Astrocyte of the cerebellum (primary cell): Measurements from ENCODE around the gene SRCAP.

Experiments used
- DNase-seq: peaks from one replicate; pipeline ENCODE4 v3.0.0-alpha.2; 2011; ENCODE audit warnings: low read depth
- H3K4me3 ChIP-seq: 2 replicates; pipeline ENCODE4 v1.5.1; 2011; ENCODE audit warnings: mild to moderate bottlenecking, low read depth, low read length, moderate library complexity
- in situ Hi-C: cut with HindIII; loops from 2 replicates; pipeline ENCODE4 v1.10.0; 2017; ENCODE audit warnings: low sequenced_read_pairs
- TF ChIP-seq, protein P1 (sequence below): IDR thresholded peaks from 2 replicates; pipeline ENCODE4 v1.5.1; 2012; ENCODE audit warnings: low read length, low read depth, moderate library complexity, mild to moderate bottlenecking; ENCODE audit errors: missing control alignments

SRCAP gene

DNA sequence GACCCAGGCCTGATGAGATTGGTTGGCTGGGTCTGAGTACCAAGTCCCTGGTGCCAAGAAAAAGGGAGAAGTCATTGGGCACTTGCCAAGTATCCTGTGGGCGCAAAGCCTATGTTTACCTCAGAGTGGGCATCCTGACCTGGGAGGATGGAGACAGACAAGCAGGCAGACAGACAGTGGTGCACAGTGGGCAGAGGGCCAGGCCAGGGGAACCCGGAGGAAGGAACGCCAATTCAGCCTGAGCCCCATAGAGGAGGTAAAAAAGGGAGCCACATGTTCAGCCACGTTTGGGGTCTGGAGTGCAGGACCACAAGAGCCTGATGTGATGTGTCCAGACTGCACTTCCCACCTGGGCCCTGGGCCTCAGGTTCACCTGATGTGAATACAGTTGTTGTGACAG lies 54.6 kb downstream of the SRCAP start:
- TF ChIP-seq, protein P1, sequence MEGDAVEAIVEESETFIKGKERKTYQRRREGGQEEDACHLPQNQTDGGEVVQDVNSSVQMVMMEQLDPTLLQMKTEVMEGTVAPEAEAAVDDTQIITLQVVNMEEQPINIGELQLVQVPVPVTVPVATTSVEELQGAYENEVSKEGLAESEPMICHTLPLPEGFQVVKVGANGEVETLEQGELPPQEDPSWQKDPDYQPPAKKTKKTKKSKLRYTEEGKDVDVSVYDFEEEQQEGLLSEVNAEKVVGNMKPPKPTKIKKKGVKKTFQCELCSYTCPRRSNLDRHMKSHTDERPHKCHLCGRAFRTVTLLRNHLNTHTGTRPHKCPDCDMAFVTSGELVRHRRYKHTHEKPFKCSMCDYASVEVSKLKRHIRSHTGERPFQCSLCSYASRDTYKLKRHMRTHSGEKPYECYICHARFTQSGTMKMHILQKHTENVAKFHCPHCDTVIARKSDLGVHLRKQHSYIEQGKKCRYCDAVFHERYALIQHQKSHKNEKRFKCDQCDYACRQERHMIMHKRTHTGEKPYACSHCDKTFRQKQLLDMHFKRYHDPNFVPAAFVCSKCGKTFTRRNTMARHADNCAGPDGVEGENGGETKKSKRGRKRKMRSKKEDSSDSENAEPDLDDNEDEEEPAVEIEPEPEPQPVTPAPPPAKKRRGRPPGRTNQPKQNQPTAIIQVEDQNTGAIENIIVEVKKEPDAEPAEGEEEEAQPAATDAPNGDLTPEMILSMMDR = no peak
- in situ Hi-C loops = loop anchor here (5.0 kb wide), 1 partner anchor 61 kb away; no protein-coding TSS in a partner anchor
- DNase-seq = no peak
- no peak overlapping the region for H3K4me3 ChIP-seq

DNA sequence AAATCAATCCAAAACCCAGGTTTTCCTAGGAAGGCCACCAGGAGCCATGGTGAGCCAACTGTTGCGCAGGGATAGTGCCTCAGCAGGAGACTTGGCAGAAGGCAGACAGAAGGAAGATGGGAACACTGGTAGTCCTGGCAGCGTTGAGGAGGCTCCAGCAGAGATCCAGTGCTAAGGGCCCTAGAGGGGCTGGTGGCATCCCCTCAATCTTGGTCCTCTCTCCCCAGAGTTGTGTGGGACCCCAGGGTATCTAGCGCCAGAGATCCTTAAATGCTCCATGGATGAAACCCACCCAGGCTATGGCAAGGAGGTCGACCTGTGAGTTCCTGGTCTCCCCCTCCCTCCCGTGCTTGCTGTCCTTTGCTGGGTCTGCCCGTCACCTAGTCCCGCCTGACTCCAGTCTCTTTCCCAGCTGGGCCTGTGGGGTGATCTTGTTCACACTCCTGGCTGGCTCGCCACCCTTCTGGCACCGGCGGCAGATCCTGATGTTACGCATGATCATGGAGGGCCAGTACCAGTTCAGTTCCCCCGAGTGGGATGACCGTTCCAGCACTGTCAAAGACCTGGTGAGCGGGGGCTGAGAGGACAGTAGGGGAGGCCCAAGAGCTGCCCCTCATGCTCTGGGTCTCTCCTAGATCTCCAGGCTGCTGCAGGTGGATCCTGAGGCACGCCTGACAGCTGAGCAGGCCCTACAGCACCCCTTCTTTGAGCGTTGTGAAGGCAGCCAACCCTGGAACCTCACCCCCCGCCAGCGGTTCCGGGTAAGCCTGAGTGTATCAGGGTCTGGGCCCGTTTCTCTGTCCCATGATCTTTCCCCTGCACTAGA lies 57.2 kb downstream of the SRCAP start:
- TF ChIP-seq, protein P1 = no peak
- in situ Hi-C loops = no loop called here
- H3K4me3 ChIP-seq = no peak overlapping the region
- DNase-seq = no peak

DNA sequence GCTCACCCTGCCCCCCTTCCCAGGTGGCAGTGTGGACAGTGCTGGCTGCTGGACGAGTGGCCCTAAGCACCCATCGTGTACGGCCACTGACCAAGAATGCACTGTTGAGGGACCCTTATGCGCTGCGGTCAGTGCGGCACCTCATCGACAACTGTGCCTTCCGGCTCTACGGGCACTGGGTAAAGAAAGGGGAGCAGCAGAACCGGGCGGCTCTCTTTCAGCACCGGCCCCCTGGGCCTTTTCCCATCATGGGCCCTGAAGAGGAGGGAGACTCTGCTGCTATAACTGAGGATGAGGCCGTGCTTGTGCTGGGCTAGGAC lies 57.8 kb downstream of the SRCAP start:
- TF ChIP-seq, protein P1 = no peak
- no peak for DNase-seq
- in situ Hi-C loops = no loop called here
- no peak overlapping the region for H3K4me3 ChIP-seq

DNA sequence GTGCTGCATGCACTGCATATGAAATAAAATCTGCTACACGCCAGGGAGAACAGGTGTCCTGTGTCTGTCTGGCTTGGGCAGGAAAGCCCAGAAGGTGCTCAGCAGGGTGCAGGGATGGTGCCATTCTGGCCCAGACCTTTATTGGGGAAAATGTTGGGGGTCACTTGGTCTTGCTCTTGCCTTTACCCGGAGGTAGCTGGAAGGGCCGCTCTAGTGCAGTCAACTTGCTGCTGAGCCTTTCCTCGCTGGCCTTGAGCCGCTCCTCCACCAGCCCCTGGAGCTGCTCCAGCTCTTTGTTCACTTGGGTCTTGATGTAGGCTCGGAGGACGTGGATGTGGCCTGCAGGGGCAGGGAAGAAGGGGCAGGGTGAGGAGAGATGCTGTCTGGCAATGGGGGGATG lies 58.3 kb downstream of the SRCAP start:
- no peak overlapping the region for H3K4me3 ChIP-seq
- DNase-seq = no peak
- TF ChIP-seq, protein P1 = no peak
- in situ Hi-C loops = no loop called here

DNA sequence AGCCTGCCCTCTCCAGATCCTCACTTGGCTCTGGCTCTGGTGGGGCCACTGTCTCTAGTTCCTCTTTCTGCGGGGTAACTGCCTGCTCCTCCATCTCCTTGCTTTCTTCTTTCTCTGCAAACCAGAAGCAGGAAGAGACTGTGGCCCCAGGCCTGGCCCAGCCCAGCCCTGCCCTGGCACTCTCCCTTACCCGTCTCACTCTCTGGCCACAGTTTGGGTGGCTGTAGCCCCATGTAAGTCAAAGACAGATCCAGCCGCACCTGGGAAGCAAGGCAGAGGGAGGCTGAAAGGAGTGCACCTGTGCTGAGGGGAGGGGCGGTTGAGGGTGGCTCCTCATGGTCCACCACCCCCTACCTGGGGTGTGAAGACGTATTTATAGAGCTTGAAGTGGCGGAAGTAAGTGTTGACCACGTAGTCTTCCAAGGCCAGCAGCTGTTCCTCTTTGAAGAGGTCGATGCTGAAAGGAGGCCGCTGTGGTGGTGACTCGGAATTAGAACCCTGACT lies 60.1 kb downstream of the SRCAP start:
- in situ Hi-C loops = no loop called here
- no peak overlapping the region for H3K4me3 ChIP-seq
- DNase-seq = no peak
- TF ChIP-seq, protein P1 = no peak

DNA sequence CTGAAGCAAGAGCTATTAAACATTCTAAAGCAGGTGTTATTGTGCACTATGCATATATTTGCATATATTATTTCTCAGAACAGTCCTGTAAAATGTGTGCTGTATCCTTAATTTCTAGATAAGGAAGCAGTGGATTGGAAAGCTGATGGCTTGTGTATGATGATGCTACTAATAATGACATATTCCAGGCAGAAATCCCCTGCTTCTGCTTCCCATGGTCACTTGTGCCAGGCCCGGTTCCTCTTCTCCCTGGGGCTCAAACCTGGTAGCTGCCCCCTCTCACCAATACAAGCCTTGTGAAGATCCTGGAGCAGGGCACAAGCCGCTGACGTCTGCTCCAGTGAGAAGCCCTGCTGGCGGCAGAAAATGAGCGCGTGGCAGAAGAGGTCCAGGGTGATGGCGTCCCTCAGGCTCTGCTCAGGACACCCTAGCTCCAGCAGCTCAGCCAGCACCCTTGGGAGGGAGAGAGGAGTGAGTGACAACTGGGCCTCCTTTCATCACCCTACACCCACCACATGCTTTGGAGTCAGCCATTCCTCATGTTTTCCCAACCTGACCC lies 61.1 kb downstream of the SRCAP start:
- TF ChIP-seq, protein P1 = no peak
- no peak overlapping the region for H3K4me3 ChIP-seq
- DNase-seq = no peak
- in situ Hi-C loops = no loop called here
